Endothelial cell of umbilical vein (primary cell): ENCODE measurements around the gene SCN7A. TPM values are rescaled to one million over a fixed set of nuclear protein-coding genes. Genes with fewer than 3 reads are reported as not detected.

Experiments used
- BruUV-seq: library from RNA; stranded (reverse); fragments of 400-500 nt; replicated peaks from 2 replicates; lab custom pipeline; 2021; lab: Mats Ljungman, UMichigan
- CTCF ChIA-PET: fragments of 300-600, 350-600 bp; sonication (Branson Sonifier 250); formaldehyde crosslinking; loops from one replicate; lab custom pipeline; 2021; ENCODE audit warnings: antibody characterized with exemption, inconsistent platforms; lab: Charles Lee
- POLR2A ChIA-PET: fragments of 300-600, 350-600 bp; sonication (Branson Sonifier 250); formaldehyde crosslinking; loops from one replicate; lab custom pipeline; 2021; ENCODE audit warnings: antibody characterized with exemption, inconsistent platforms; lab: Charles Lee
- DNase-seq: peaks from one replicate; pipeline ENCODE4 v3.0.0-alpha.2; 2011; ENCODE audit warnings: low read depth, low spot score
- FAIRE-seq: peaks from 2 replicates; lab custom pipeline; 2011; peaks lifted over from hg19 to GRCh38; lab: Jason Lieb, UNC
- H2AFZ ChIP-seq: 2 replicates; pipeline ENCODE4 v1.6.0; 2012; ENCODE audit warnings: low read depth, low read length, control low read depth, inconsistent platforms
- H3K27ac ChIP-seq: 2 replicates; pipeline ENCODE4 v1.5.1; 2011; ENCODE audit warnings: low read depth, mild to moderate bottlenecking, control low read depth, low read length, moderate library complexity; ENCODE audit not compliant: insufficient read depth
- H3K27me3 ChIP-seq, 2 experiments: 2 replicates each; pipeline versions ENCODE4 v1.6.0 to v1.6.1; 2011; ENCODE audit warnings: low read length in 2 of 2, mixed read lengths in 1 of 2; ENCODE audit not compliant: control insufficient read depth in 2 of 2, insufficient read depth in 2 of 2
- H3K36me3 ChIP-seq, 2 experiments: 2 replicates in 1 of 2; 3 replicates in 1 of 2; pipeline ENCODE4 v1.5.1; 2011; ENCODE audit warnings: low read length in 2 of 2, mild to moderate bottlenecking in 1 of 2, moderate library complexity in 1 of 2; ENCODE audit not compliant: control insufficient read depth in 2 of 2, insufficient read depth in 2 of 2; ENCODE audit errors: extremely low read depth in 1 of 2
- H3K4me1 ChIP-seq: 3 replicates; pipeline ENCODE4 v1.5.1; 2011; ENCODE audit warnings: mild to moderate bottlenecking, low read length; ENCODE audit not compliant: control insufficient read depth, insufficient read depth; ENCODE audit errors: extremely low read depth
- H3K4me2 ChIP-seq: 2 replicates; pipeline ENCODE4 v1.6.1; 2011; ENCODE audit warnings: low read length, control low read depth, mixed read lengths; ENCODE audit not compliant: insufficient read depth
- H3K4me3 ChIP-seq, 3 experiments: fragments of 200-600 bp in 1 of 3; sonication (generic), shearing (Covaris generic) in 1 of 3; replicated peaks in 1 of 3; 2 replicates each; pipeline ENCODE4 v1.5.1; 2011 to 2016; ENCODE audit warnings: control low read depth in 3 of 3, low read length in 3 of 3, mild to moderate bottlenecking in 2 of 3, inconsistent platforms in 1 of 3, low read depth in 1 of 3, moderate library complexity in 1 of 3; ENCODE audit not compliant: insufficient read depth in 1 of 3
- H3K79me2 ChIP-seq: 2 replicates; pipeline ENCODE4 v1.6.0; 2012; ENCODE audit warnings: low read length, inconsistent platforms; ENCODE audit not compliant: control insufficient read depth, insufficient read depth
- H3K9ac ChIP-seq: replicated peaks from 2 replicates; pipeline ENCODE3; 2011; ENCODE audit warnings: low read length, control low read depth; ENCODE audit not compliant: insufficient read depth; ENCODE audit errors: extremely low read depth
- H3K9me1 ChIP-seq: replicated peaks from 3 replicates; pipeline ENCODE4 v1.6.0; 2011; ENCODE audit warnings: mild to moderate bottlenecking, low read length; ENCODE audit not compliant: control insufficient read depth, insufficient read depth; ENCODE audit errors: extremely low read depth
- H3K9me3 ChIP-seq: replicated peaks from 2 replicates; pipeline ENCODE4 v1.5.1; 2012; ENCODE audit warnings: low read length, inconsistent platforms; ENCODE audit not compliant: control insufficient read depth, insufficient read depth
- H4K20me1 ChIP-seq: replicated peaks from 2 replicates; pipeline ENCODE3; 2011; ENCODE audit warnings: mild to moderate bottlenecking, low read length; ENCODE audit not compliant: control insufficient read depth, insufficient read depth; ENCODE audit errors: extremely low read depth
- EZH2 ChIP-seq: IDR thresholded peaks from 2 replicates; pipeline ENCODE4 v1.6.1; 2012; ENCODE audit warnings: borderline replicate concordance, low read depth, mild to moderate bottlenecking, moderate library complexity, low read length, inconsistent platforms; ENCODE audit not compliant: severe bottlenecking
- FOS ChIP-seq: IDR thresholded peaks from 2 replicates; pipeline ENCODE4 v1.6.1; 2011; ENCODE audit warnings: mild to moderate bottlenecking, low read length, moderate library complexity, borderline replicate concordance; ENCODE audit not compliant: insufficient read depth
- GATA2 ChIP-seq: IDR thresholded peaks from 2 replicates; pipeline ENCODE4 v1.7.0; 2011; ENCODE audit warnings: low read depth, mild to moderate bottlenecking, moderate library complexity, mixed read lengths, low read length; ENCODE audit not compliant: insufficient read length, insufficient read depth
- JUN ChIP-seq: IDR thresholded peaks from 2 replicates; pipeline ENCODE4 v1.6.1; 2011; ENCODE audit warnings: borderline replicate concordance, low read depth; ENCODE audit not compliant: insufficient read length, insufficient read depth
- MYC ChIP-seq: IDR thresholded peaks from one replicate; pipeline ENCODE4 v1.6.1; 2011; ENCODE audit warnings: mild to moderate bottlenecking, low read depth, low read length
- POLR2A ChIP-seq: IDR thresholded peaks from 2 replicates; pipeline ENCODE4 v1.6.1; 2012; ENCODE audit warnings: low read depth, mild to moderate bottlenecking, control low read depth, low read length
- POLR2AphosphoS5 ChIP-seq: IDR thresholded peaks from 2 replicates; pipeline ENCODE4 v1.6.1; 2012; ENCODE audit warnings: low read depth, mild to moderate bottlenecking, control low read depth, low read length, moderate library complexity; ENCODE audit not compliant: insufficient read depth
- dilution Hi-C: fragments of 300-500 bp; cut with MboI; formaldehyde crosslinking; loops from one replicate; pipeline ENCODE4 v1.15.0; 2019; ENCODE audit warnings: low sequenced_read_pairs; ENCODE audit not compliant: extremely low pct_ligation_motif_present
- intact Hi-C: fragments of 100-400 bp; cut with micrococcal nuclease; formaldehyde crosslinking; loops from one replicate; pipeline ENCODE4 v1.10.0; 2022
- polyA plus RNA-seq, 4 experiments: library from polyadenylated mRNA; depleted of rRNA in 3 of 4; stranded (reverse) in 3 of 4; unstranded in 1 of 4; fragments of >200 nt; gene quantifications; 2 replicates each; pipeline versions ENCODE4 v1.2.1 to v1.2.3, GENCODE V29; 2011 to 2012; ENCODE audit warnings: missing spikeins in 1 of 4
- total RNA-seq: library from RNA; stranded (reverse); gene quantifications from 2 replicates; pipeline ENCODE4 v1.2.3, GENCODE V29; 2021
- TF ChIP-seq, protein P1 (sequence below): IDR thresholded peaks from 2 replicates; pipeline ENCODE4 v1.6.1; 2011; ENCODE audit not compliant: insufficient read depth, insufficient read length
- TF ChIP-seq, protein P2 (sequence below), 2 donors: IDR thresholded peaks; 1 replicate in 1 of 2; 2 replicates in 1 of 2; pipeline ENCODE4 v1.5.1; 2011; ENCODE audit warnings: low read length in 2 of 2, mild to moderate bottlenecking in 2 of 2, moderate library complexity in 2 of 2, control low read depth in 1 of 2, inconsistent platforms in 1 of 2, low read depth in 1 of 2; ENCODE audit not compliant: insufficient read depth in 1 of 2; ENCODE audit errors: extremely low read depth in 1 of 2

The SCN7A gene
- total and polyA plus RNA-seq, 2 donors (not counting 3 experiments of a cell fraction or from before 2014, with no cell fraction given) = not detected

GRCh38 chr2:166382448-166382847, 111.6 kb downstream of the SCN7A start:
- ChIA-PET CTCF (interaction anchor here (2.1 to 3.0 kb wide), 3 partner anchors 21 to 203 kb away, joined by 6 to 15 read pairs (median 11); no protein-coding TSS in a partner anchor), POLR2A (no interaction called here)
- BruUV-seq = no TSS peak
- DNase-seq (no peak), FAIRE-seq (no peak)
- H3K27ac ChIP-seq = no peak overlapping the region
- H3K9me1 ChIP-seq = no peaks in the 10 kb centered on the region
- intact Hi-C loops = no loop called here
- no peaks in the 10 kb centered on the region for H3K79me2 ChIP-seq
- H3K9me3 ChIP-seq = no peaks in the 10 kb centered on the region
- peaks cover 9 to 19% of the 10 kb centered on the region in 2 experiments for H3K27me3 ChIP-seq
- H3K4me1 ChIP-seq = no peaks in the 10 kb centered on the region
- no peak overlapping the region for H3K4me2 ChIP-seq
- H4K20me1 ChIP-seq = no peaks in the 10 kb centered on the region
- dilution Hi-C loops = no loop called here
- H2AFZ ChIP-seq = no peak overlapping the region
- TF ChIP-seq GATA2 (no peak), FOS (no peak), POLR2AphosphoS5 (no peak), POLR2A (no peak), EZH2 (no peak), MYC (no peak), JUN (no peak)
- TF ChIP-seq, protein P1, sequence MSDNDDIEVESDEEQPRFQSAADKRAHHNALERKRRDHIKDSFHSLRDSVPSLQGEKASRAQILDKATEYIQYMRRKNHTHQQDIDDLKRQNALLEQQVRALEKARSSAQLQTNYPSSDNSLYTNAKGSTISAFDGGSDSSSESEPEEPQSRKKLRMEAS = no peak
- TF ChIP-seq, protein P2, sequence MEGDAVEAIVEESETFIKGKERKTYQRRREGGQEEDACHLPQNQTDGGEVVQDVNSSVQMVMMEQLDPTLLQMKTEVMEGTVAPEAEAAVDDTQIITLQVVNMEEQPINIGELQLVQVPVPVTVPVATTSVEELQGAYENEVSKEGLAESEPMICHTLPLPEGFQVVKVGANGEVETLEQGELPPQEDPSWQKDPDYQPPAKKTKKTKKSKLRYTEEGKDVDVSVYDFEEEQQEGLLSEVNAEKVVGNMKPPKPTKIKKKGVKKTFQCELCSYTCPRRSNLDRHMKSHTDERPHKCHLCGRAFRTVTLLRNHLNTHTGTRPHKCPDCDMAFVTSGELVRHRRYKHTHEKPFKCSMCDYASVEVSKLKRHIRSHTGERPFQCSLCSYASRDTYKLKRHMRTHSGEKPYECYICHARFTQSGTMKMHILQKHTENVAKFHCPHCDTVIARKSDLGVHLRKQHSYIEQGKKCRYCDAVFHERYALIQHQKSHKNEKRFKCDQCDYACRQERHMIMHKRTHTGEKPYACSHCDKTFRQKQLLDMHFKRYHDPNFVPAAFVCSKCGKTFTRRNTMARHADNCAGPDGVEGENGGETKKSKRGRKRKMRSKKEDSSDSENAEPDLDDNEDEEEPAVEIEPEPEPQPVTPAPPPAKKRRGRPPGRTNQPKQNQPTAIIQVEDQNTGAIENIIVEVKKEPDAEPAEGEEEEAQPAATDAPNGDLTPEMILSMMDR (IDR thresholded peaks at IDR 0.05; ENCODE audit: extremely low read depth in 1 of 2, insufficient read depth in 1 of 2, low read depth in 1 of 2, low read length in 2 of 2) = no peak
- no peak overlapping the region for H3K4me3 ChIP-seq
- no peaks in the 10 kb centered on the region for H3K36me3 ChIP-seq
- no peak overlapping the region for H3K9ac ChIP-seq
